K562 (cell line): ENCODE results near the gene TIMM9.
"Not testable (repeated sequence)": the region's sequence is repeated elsewhere in the genome, so short reads cannot be mapped to it uniquely, and the experiment has no call there.

Source experiments
- GATAD2B ChIP-seq: fragments of 450-650 bp; IDR thresholded peaks from 2 replicates; pipeline ENCODE4 v1.6.1; 2017; ENCODE audit warnings: mild to moderate bottlenecking, borderline replicate concordance
- RAD51 ChIP-seq: fragments of 450-650 bp; IDR thresholded peaks from 2 replicates; pipeline ENCODE4 v1.7.1; 2016; ENCODE audit warnings: low read depth, mild to moderate bottlenecking, borderline replicate concordance
- SIN3A ChIP-seq, 2 experiments: fragments of 150-350 bp in 1 of 2; IDR thresholded peaks; 2 replicates each; pipeline ENCODE4 v1.6.1; 2011 to 2016; ENCODE audit warnings: borderline replicate concordance in 2 of 2, low read depth in 2 of 2, low read length in 2 of 2, mild to moderate bottlenecking in 2 of 2, moderate library complexity in 2 of 2; ENCODE audit not compliant: control insufficient read depth in 1 of 2

GRCh38 chr14:58416934-58417333 is 10.4 kb downstream of the TIMM9 start:
- TF ChIP-seq GATAD2B; RAD51; SIN3A (IDR thresholded peaks at IDR 0.05; ENCODE audit: borderline replicate concordance in 2 of 2, control insufficient read depth in 1 of 2, low read depth in 2 of 2, low read length in 2 of 2): not testable (repeated sequence)
